Ectodermal cell (in vitro differentiated cells): ENCODE data around the gene LRRC52. TPM values are rescaled to one million over a fixed set of nuclear protein-coding genes. Genes with fewer than 3 reads are reported as not detected.

Source experiments
- H3K27ac ChIP-seq: 2 replicates; pipeline ENCODE4 v1.7.0; 2013; ENCODE audit warnings: mild to moderate bottlenecking, low read depth, low read length; ENCODE audit not compliant: insufficient read depth, poor library complexity, severe bottlenecking
- H3K27me3 ChIP-seq: 2 replicates; pipeline ENCODE4 v1.7.0; 2013; ENCODE audit warnings: mild to moderate bottlenecking, low read length; ENCODE audit not compliant: insufficient read depth, control insufficient read depth, poor library complexity, severe bottlenecking
- H3K36me3 ChIP-seq: one replicate; pipeline ENCODE4 v1.7.0; 2013; ENCODE audit warnings: low read length; ENCODE audit not compliant: control insufficient read depth, insufficient read depth
- H3K4me1 ChIP-seq: one replicate; pipeline ENCODE4 v1.7.0; 2013; ENCODE audit warnings: low read length; ENCODE audit not compliant: control insufficient read depth, insufficient read depth
- H3K4me3 ChIP-seq: 2 replicates; pipeline ENCODE4 v1.7.0; 2013; ENCODE audit warnings: low read depth, low read length, control low read depth; ENCODE audit not compliant: insufficient read depth
- H3K9me3 ChIP-seq: 2 replicates; pipeline ENCODE4 v1.7.0; 2013; ENCODE audit warnings: mild to moderate bottlenecking, low read length, moderate library complexity; ENCODE audit not compliant: control insufficient read depth
- WGBS, 2 experiments: methylation state at CpG; one replicate each; pipeline ENCODE4 v1.1.7; 2013; ENCODE audit warnings: missing lambda C conversion rate in 2 of 2; 5-methylcytosine and 5-hydroxymethylcytosine counted together
- polyA plus RNA-seq, 4 experiments: library from polyadenylated mRNA; stranded (reverse); fragments of 50-300 nt; gene quantifications; one replicate each; pipeline ENCODE4 v1.2.3, GENCODE V29; 2013

LRRC52 gene, protein sequence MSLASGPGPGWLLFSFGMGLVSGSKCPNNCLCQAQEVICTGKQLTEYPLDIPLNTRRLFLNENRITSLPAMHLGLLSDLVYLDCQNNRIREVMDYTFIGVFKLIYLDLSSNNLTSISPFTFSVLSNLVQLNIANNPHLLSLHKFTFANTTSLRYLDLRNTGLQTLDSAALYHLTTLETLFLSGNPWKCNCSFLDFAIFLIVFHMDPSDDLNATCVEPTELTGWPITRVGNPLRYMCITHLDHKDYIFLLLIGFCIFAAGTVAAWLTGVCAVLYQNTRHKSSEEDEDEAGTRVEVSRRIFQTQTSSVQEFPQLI
- not detected for polyA plus RNA-seq (2013, experiment 1 of 4)
- not detected for polyA plus RNA-seq (2013, experiment 2 of 4)
- polyA plus RNA-seq (2013, experiment 3 of 4): not detected
- not detected for polyA plus RNA-seq (2013, experiment 4 of 4)

DNA sequence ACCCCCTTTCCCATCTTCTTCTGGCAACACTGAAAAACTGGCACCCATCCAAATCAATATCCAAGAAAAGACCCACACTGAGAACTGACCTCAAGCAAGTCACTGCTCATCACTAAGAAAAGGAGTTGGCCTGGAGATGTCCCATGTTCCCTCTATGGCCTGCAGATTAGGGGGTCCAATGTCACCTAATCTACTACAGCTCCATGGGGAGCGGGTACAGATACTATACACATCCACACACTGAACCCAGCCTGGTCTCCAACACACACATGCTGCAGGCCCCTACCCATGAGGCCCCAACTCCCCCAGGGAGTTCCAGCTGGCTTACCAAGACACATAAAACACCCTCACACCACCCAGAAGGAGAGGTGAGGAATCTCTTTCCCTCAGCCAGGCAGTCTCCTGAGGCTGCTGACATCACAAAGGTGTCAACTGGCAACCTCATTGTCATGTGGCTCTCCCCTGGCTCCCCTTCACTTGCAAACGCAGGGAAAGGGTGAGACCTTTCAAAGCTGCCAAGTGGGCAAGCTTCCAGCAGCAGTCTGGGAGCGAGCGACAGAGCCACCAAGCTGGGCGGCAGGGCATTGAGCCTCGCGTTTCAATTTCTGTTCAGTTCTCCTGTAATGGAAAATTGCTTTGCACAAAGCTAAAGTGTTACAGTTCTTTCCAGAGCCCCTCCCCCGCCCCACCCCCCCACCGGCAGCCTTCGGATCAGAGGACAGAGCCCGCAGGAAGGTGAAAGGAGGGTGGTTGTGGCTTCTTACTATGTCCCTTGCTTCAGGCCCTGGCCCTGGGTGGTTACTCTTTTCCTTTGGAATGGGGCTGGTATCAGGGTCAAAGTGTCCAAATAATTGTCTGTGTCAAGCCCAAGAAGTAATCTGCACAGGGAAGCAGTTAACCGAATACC is at the start of gene LRRC52:
LRRC52 (plus strand) TSS at position 469 of the 907 bp plus-strand sequence; CDS start at position 766, 297 bp downstream.
- Histone ChIP-seq H3K4me3 (no peak within 1 kb of the TSS), H3K36me3 (no peaks in the 10 kb centered on the region), H3K4me1 (no peaks in the 10 kb centered on the region), H3K27me3 (peaks cover 4% of the 10 kb centered on the region), H3K9me3 (no peaks in the 10 kb centered on the region), H3K27ac (no peak within 1 kb of the TSS)
- WGBS, 2 experiments: 28 to 30% methylated on average over 10 to 12 of the region's 12 CpGs

- no peaks in the 10 kb centered on the region for H3K27me3 ChIP-seq
- H3K4me3 ChIP-seq: no peak overlapping the region
- H3K4me1 ChIP-seq: peaks cover 2% of the 10 kb centered on the region
- no peak overlapping the region for H3K27ac ChIP-seq
- WGBS, 2 experiments: 85 to 90% methylated on average over 5 of the region's 5 CpGs
- no peaks in the 10 kb centered on the region for H3K36me3 ChIP-seq
- H3K9me3 ChIP-seq: no peaks in the 10 kb centered on the region
These were observed 48.6 kb upstream of the LRRC52 start for GRCh38 chr1:165494949-165495857.

DNA sequence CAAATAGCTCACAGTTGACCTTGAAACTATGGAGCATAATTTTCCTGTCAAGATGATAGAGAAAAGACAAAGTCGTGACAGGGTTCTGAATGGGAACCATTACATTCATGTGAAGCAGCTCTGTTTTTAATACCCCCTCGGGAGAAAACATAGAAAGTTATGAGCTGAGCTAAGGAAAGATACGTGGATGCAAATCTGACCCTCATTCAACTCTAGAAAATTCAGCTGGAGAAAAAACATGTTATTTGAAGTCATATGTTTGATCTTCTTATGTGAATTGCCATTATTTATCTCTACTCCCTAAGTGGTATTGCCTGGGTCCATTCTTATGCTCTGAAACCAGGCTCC is 48.0 kb upstream of the LRRC52 start:
- 94 to 96% methylated on average over 3 of the region's 3 CpGs for WGBS, 2 experiments
- H3K27ac ChIP-seq: no peak overlapping the region
- peaks cover 2% of the 10 kb centered on the region for H3K4me1 ChIP-seq
- no peaks in the 10 kb centered on the region for H3K36me3 ChIP-seq
- H3K27me3 ChIP-seq: no peaks in the 10 kb centered on the region
- H3K9me3 ChIP-seq: no peaks in the 10 kb centered on the region
- no peak overlapping the region for H3K4me3 ChIP-seq

DNA sequence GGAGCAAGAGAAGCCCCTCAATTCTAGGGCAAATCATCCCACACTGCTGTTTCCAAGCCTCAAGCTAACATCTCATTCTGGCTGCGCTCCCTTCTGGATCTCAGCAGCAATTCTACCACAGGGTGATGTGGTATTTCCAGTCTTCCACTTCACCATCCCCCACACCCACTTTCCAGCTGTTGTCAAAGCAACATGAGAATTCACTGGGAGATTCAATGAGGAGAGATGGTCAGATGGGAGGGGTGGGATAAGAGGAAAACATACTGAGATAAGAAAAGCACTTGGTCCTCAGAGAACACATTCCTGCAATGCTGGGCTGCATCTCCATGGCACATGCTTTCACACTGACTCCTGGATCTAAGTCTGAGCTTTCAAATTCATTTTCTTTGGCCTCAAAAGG is 47.3 kb upstream of the LRRC52 start:
- 88 to 100% methylated on average over 1 of the region's 1 CpG for WGBS, 2 experiments
- no peak overlapping the region for H3K27ac ChIP-seq
- no peaks in the 10 kb centered on the region for H3K9me3 ChIP-seq
- no peaks in the 10 kb centered on the region for H3K36me3 ChIP-seq
- no peak overlapping the region for H3K4me3 ChIP-seq
- no peaks in the 10 kb centered on the region for H3K27me3 ChIP-seq
- peaks cover 2% of the 10 kb centered on the region for H3K4me1 ChIP-seq

GRCh38 chr1:165497069-165498013 is 46.5 kb upstream of the LRRC52 start:
- Histone ChIP-seq H3K27me3 (no peaks in the 10 kb centered on the region), H3K4me3 (no peak overlapping the region), H3K4me1 (peaks cover 2% of the 10 kb centered on the region), H3K9me3 (no peaks in the 10 kb centered on the region), H3K36me3 (no peaks in the 10 kb centered on the region), H3K27ac (no peak overlapping the region)
- WGBS, 2 experiments: 92 to 96% methylated on average over 12 of the region's 12 CpGs

DNA sequence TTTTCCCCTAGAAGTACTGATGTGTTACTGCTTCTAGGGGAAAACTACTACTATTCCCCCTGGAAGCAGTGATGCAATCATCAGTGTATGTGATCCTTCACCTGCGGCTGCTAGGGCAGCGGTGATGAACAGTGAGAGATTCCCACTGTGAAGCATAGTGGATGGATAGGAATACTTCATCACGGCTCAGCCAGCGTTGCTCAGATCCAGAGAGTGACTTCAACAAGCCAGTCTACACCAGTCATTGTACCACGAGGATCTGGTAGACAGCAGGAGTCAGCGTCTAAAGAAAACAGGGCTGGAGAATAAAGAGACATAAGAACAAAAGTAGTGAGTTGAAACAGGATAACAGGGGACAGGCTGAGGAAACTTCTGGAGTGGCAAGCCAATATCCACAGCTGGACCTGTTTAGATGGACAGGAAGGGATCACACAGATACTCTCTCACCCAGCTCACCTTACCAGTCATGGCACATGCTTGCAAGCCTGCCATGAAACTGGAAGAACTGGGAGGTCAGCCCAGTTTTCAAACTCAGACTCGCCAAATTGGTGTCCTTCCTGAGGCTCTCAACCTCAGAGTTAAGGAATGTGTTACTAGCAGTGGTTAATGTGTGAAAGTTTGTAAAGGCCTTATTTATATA is 42.4 kb upstream of the LRRC52 start:
- Histone ChIP-seq H3K9me3 (no peaks in the 10 kb centered on the region), H3K4me1 (peaks cover 1% of the 10 kb centered on the region), H3K36me3 (no peaks in the 10 kb centered on the region), H3K27me3 (no peaks in the 10 kb centered on the region), H3K27ac (no peak overlapping the region), H3K4me3 (no peak overlapping the region)
- WGBS, 2 experiments: 87 to 90% methylated on average over 7 of the region's 7 CpGs

- WGBS, 2 experiments: 91 to 94% methylated on average over 3 of the region's 3 CpGs
- H3K27ac ChIP-seq: no peak overlapping the region
- H3K9me3 ChIP-seq: no peaks in the 10 kb centered on the region
- H3K4me3 ChIP-seq: no peak overlapping the region
- no peaks in the 10 kb centered on the region for H3K27me3 ChIP-seq
- H3K36me3 ChIP-seq: no peaks in the 10 kb centered on the region
- H3K4me1 ChIP-seq: no peaks in the 10 kb centered on the region
These were observed 41.8 kb upstream of the LRRC52 start for GRCh38 chr1:165501970-165502348.

DNA sequence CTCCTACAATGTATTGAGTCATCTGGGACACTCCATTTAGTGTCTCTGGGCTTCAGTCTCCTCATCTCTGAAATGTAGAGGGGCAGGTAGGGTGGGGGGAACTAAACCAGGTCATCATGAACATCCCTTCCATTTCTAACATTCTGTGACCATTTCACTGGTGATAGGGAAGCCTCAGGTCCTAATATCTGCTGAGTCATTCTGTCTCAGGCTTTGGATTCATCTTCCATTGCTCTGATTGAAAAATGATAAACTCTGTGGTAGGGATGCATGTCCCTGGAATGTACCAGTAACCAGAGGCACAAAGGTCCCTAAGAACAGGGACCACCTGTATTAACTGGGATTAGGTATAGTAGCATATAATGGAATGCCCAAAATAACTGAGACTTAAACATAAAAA is 36.2 kb upstream of the LRRC52 start:
- no peak overlapping the region for H3K4me3 ChIP-seq
- H3K27me3 ChIP-seq: no peaks in the 10 kb centered on the region
- H3K9me3 ChIP-seq: no peaks in the 10 kb centered on the region
- no peak overlapping the region for H3K27ac ChIP-seq
- H3K4me1 ChIP-seq: no peaks in the 10 kb centered on the region
- H3K36me3 ChIP-seq: no peaks in the 10 kb centered on the region

- H3K4me3 ChIP-seq: no peak overlapping the region
- H3K27me3 ChIP-seq: no peaks in the 10 kb centered on the region
- no peaks in the 10 kb centered on the region for H3K4me1 ChIP-seq
- 89 to 93% methylated on average over 3 of the region's 3 CpGs for WGBS, 2 experiments
- no peaks in the 10 kb centered on the region for H3K36me3 ChIP-seq
- H3K27ac ChIP-seq: no peak overlapping the region
- no peaks in the 10 kb centered on the region for H3K9me3 ChIP-seq
These were observed 35.5 kb upstream of the LRRC52 start for GRCh38 chr1:165508291-165508690.
